ENCODE measurements around the gene SNX25. TPM values are rescaled to one million over a fixed set of nuclear protein-coding genes. Genes with fewer than 3 reads are reported as not detected.

The SNX25 gene
- total and polyA plus RNA-seq, 8 donors: 4.8 to 15.0 (median 10.9) TPM

DNA sequence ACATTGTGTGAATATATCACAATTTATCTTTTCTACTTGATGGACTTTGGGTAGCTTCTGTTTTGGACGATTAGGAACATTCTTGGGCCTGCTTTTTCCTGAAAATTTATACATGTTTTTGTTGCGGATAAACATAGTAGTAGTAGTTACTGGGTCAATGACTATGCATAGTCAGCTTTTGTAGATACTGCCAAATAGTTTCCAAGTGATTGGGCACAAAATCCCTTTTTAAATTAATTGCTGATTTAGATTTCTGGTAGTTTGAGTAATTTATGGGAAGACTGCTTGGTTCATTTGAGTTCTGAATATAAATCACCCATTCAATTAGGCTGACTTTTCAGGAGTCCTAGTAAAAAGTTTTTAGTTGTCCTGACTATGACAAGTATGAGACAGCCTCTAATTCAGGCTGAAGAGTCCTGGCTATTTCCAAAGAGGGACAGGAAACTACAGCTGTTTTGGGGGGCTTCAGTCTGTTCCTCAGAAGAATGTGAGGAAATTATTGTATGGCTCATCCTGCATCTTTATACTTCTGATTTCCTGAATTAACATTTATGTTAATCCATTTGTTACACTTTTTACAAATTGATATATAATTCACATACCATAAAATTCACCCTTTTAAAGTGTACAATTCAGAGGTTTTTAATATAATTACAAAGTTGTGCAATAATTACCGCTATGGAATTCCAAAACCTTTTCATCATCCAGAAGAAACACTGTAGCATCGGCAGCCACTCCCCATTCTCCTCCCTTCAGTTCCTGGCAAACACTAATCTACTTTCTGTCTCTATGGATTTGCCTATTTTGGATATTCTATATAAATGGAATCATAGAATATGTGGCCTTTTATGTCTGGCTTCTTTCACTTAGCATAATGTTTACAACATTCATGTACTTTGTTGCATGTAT lies 172.1 kb downstream of the SNX25 start:
- no peak overlapping the region for H3K27ac ChIP-seq
- intact Hi-C loops (cut with DNase I): no loop called here
- no peak for TF ChIP-seq CTCF (IDR thresholded peaks at IDR 0.05)
- H3K4me3 ChIP-seq: no peak overlapping the region
- H3K4me1 ChIP-seq: peaks cover 8 to 32% (median 22%) of the 10 kb centered on the region in 3 donors
- WGBS, 2 donors: 51% methylated on average over 4 of the region's 4 CpGs
- no peak for ATAC-seq
- H3K9me3 ChIP-seq: no peaks in the 10 kb centered on the region
- H3K36me3 ChIP-seq: no peaks in the 10 kb centered on the region
- no peak for FAIRE-seq
- no peak for DNase-seq
- H3K27me3 ChIP-seq: no peaks in the 10 kb centered on the region

DNA sequence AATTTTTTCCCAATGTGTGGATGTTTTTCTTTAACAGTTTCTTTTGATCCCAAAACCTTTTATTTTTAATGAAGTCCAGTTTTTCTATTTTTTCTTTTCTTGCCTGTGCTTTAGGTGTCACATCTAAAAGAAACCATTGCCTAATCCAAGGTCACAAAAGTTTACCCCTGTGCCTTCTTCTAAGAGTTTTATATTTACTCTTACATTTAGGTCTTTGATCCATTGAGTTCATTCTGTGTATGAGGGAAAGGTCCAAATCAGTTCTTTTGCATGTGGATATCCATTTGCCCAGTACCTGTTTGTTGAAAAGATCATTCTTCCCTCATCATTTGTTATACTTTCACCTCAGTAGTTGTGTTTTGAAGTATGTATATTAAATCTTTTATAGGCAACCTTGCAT lies 173.4 kb downstream of the SNX25 start:
- no peaks in the 10 kb centered on the region for H3K9me3 ChIP-seq
- no peak for FAIRE-seq
- H3K4me1 ChIP-seq: peaks cover 8 to 32% (median 22%) of the 10 kb centered on the region in 3 donors
- H3K36me3 ChIP-seq: no peaks in the 10 kb centered on the region
- intact Hi-C loops (cut with DNase I): no loop called here
- no peak for TF ChIP-seq CTCF (IDR thresholded peaks at IDR 0.05)
- ATAC-seq: no peak
- H3K27ac ChIP-seq: peak overlapping the region in 2 of 4 donors; percentile 74 to 84
- H3K27me3 ChIP-seq: no peaks in the 10 kb centered on the region
- DNase-seq: no peak
- no peak overlapping the region for H3K4me3 ChIP-seq

- peak; percentile 85 to 92 (median 91) for ATAC-seq
- DNase-seq: peak in 5 of 6 donors; percentile 53 to 83 (median 78)
- WGBS, 2 donors: 13 to 20% methylated on average over 4 of the region's 4 CpGs
- FAIRE-seq: no peak
- H3K4me1 ChIP-seq: peaks cover 8 to 32% (median 22%) of the 10 kb centered on the region in 3 donors
- peak overlapping the region; percentile 11 to 84 (median 60) for H3K27ac ChIP-seq
- intact Hi-C loops (cut with DNase I): no loop called here
- no peaks in the 10 kb centered on the region for H3K36me3 ChIP-seq
- H3K4me3 ChIP-seq: no peak overlapping the region
- H3K27me3 ChIP-seq: no peaks in the 10 kb centered on the region
- no peak for TF ChIP-seq CTCF (IDR thresholded peaks at IDR 0.05)
- H3K9me3 ChIP-seq: no peaks in the 10 kb centered on the region
These were observed 174.1 kb downstream of the SNX25 start for GRCh38 chr4:185383451-185383850.

DNA sequence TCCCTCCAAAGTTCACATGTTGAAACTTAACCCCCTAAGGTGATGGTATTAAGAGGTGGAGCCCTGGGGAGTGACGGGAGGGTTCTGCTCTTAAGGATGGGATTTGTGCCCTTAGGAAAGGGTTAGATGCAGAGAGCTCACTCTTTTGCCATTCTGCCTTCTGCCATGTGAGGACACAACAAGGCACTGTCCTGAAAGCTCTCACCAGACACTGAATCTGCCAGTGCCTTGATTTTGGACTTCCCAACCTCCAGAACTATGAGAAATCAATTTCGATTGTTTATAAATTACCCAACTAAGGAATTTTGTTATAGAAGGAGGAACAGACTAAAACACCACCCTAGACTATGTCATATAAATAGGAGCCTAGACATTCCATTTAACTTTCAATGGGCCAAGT lies 174.7 kb downstream of the SNX25 start:
- peak overlapping the region; percentile 11 to 84 (median 50) for H3K27ac ChIP-seq
- H3K4me3 ChIP-seq: no peak overlapping the region
- ATAC-seq: no peak

More for the DNA sequence above, 174.7 kb downstream of the SNX25 start:
- WGBS, 2 donors: 60 to 69% methylated on average over 2 of the region's 2 CpGs
- Histone ChIP-seq H3K27me3 (no peaks in the 10 kb centered on the region), H3K36me3 (no peaks in the 10 kb centered on the region), H3K4me1 (peaks cover 8 to 29% (median 22%) of the 10 kb centered on the region in 3 donors), H3K9me3 (no peaks in the 10 kb centered on the region)
- FAIRE-seq (no peak), DNase-seq (no peak)
- TF ChIP-seq CTCF (IDR thresholded peaks at IDR 0.05): no peak
- intact Hi-C loops (cut with DNase I): no loop called here
